Measurements from ENCODE around the gene LRRC46. TPM values are rescaled to one million over a fixed set of nuclear protein-coding genes. Genes with fewer than 3 reads are reported as not detected.

Gene LRRC46
- total and polyA plus RNA-seq, 10 of the 15 experiments (the other 5 are each of a cell fraction or from before 2014, with no cell fraction given): 0.15 to 1.8 (median 0.38) TPM; not detected in 1

DNA sequence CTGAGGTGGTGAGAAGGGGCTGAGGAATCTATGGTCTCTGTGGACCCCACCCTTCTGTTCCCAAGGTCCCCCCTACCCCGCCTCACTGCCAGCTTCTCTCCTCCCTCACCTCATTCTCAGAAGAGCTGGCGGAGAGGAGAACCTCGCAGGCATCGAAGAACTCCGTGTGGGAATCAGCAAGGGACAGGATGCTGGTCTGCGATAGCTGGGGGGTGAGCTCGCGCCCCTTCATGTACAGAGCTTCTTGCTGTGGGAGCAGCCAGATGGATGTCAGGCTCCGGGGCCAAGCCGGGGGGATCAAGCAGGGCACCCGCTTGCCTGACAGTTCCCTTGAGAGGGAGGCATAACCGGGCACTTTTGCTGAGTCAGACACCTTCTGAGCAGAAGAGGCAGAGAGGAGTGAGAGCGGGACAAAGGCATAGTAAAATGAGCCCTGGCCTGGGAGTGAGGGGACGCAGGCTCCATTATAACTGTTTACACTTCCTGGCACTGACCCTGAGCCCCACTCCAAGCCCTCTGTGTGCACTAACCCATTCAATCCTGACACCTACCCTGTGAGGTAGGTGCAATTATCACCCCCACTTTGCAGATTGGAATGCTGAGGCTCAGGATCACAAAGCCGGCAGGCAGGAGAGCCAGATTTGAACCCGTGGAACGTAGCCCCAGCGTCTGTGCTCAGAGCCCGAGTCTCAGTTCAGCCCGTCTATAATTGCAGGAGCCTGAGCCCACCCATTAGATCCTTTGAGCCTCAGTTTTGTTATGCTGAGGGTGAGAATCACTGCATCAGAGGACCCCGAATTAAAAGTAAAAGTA, 16.2 kb upstream of the LRRC46 start:
- Histone ChIP-seq H4K20me1 (ENCODE audit: control insufficient read depth, insufficient read depth) (no peaks in the 10 kb centered on the region), H3K9me3 (replicated peaks; ENCODE audit: control insufficient read depth, insufficient read depth, low read length) (no peaks in the 10 kb centered on the region), H2AFZ (ENCODE audit: control insufficient read depth, low read depth, low read length) (no peak overlapping the region), H3K27ac (ENCODE audit: control insufficient read depth, insufficient read depth) (no peak overlapping the region), H3K79me2 (ENCODE audit: control insufficient read depth, insufficient read depth, low read length) (no peaks in the 10 kb centered on the region), H3K9ac (ENCODE audit: control insufficient read depth, insufficient read depth, low read length) (no peak overlapping the region), H3K36me3 (ENCODE audit: control insufficient read depth in 2 of 2, insufficient read depth in 2 of 2, low read length in 1 of 2) (peaks cover 3 to 11% of the 10 kb centered on the region in 2 experiments; a peak in 3 of 4 replicates), H3K4me3 (no peak overlapping the region), H3K4me2 (ENCODE audit: control insufficient read depth, insufficient read depth) (no peak overlapping the region), H3K27me3 (replicated peaks in 1 of 2; ENCODE audit: control insufficient read depth in 2 of 2, insufficient read depth in 2 of 2, low read length in 1 of 2) (no peaks in the 10 kb centered on the region), H3K4me1 (ENCODE audit: control insufficient read depth, insufficient read depth, low read length) (no peaks in the 10 kb centered on the region)
- TF ChIP-seq ATF7 (IDR thresholded peaks at IDR 0.05; ENCODE audit: low read depth) (no peak), NFYA (IDR thresholded peaks at IDR 0.05; ENCODE audit: borderline replicate concordance, low read depth, low read length) (no peak), WRNIP1 (IDR thresholded peaks at IDR 0.05; ENCODE audit: borderline replicate concordance, low read depth, low read length) (no peak), ZNF384 (IDR thresholded peaks at IDR 0.05; ENCODE audit: borderline replicate concordance, low read depth, low read length) (no peak), PAX8 (IDR thresholded peaks at IDR 0.05) (no peak), STAT1 (conservative IDR thresholded peaks at IDR 0.05) (no peak), ETV6 (conservative IDR thresholded peaks at IDR 0.05 in 1 of 2, IDR thresholded peaks at IDR 0.05 in 1 of 2; ENCODE audit: borderline replicate concordance in 1 of 2, low read depth in 1 of 2) (no peak), HDAC2 (IDR thresholded peaks at IDR 0.05) (no peak), CHD1 (IDR thresholded peaks at IDR 0.05; ENCODE audit: low read depth, low read length) (no peak), BHLHE40 (IDR thresholded peaks at IDR 0.05; ENCODE audit: borderline replicate concordance in 1 of 2, low read depth in 2 of 2, low read length in 1 of 2) (no peak), BMI1 (IDR thresholded peaks at IDR 0.05; ENCODE audit: borderline replicate concordance) (no peak), BCL11A (IDR thresholded peaks at IDR 0.05; ENCODE audit: low read depth, low read length) (no peak), GABPA (IDR thresholded peaks at IDR 0.05; ENCODE audit: low read depth) (no peak)
- TF ChIP-seq, protein P1, sequence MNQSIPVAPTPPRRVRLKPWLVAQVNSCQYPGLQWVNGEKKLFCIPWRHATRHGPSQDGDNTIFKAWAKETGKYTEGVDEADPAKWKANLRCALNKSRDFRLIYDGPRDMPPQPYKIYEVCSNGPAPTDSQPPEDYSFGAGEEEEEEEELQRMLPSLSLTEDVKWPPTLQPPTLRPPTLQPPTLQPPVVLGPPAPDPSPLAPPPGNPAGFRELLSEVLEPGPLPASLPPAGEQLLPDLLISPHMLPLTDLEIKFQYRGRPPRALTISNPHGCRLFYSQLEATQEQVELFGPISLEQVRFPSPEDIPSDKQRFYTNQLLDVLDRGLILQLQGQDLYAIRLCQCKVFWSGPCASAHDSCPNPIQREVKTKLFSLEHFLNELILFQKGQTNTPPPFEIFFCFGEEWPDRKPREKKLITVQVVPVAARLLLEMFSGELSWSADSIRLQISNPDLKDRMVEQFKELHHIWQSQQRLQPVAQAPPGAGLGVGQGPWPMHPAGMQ (IDR thresholded peaks at IDR 0.05; ENCODE audit: borderline replicate concordance): no peak
- WGBS (ENCODE audit: insufficient coverage, insufficient replicate concordance, low lambda C conversion rate, missing lambda C conversion rate): 85% methylated on average over 21 of the region's 21 CpGs
- ChIA-PET POLR2A (no interaction called here), RAD21 (ENCODE audit: unreplicated experiment) (no interaction called here), SMC1A (ENCODE audit: uncharacterized antibody, unreplicated experiment) (no interaction called here), CTCF (interaction anchor here (0.8 kb wide), 1 partner anchor 14 kb away, joined by 6 read pairs; no protein-coding TSS in a partner anchor)
- intact Hi-C loops (cut with micrococcal nuclease; ENCODE audit: unreplicated experiment): no loop called here
- BruUV-seq (replicated peaks): no TSS peak
- DNase-seq (ENCODE audit: low read depth, low spot score): no peak
- in situ Hi-C loops (cut with MboI): no loop called here
- no peak for ATAC-seq
- FAIRE-seq: no peak
